NCI-H69 (cell line): Measurements from ENCODE around the gene TNFRSF21.
"Not testable (repeated sequence)": the region's sequence is repeated elsewhere in the genome, so short reads cannot be mapped to it uniquely, and the experiment has no call there.

ENCODE experiments used
- DNase-seq: peaks from one replicate; lab custom pipeline; 2025; lab: John Stamatoyannopoulos, UW

Gene TNFRSF21

GRCh38 chr6:47252633-47253032 lies 57.1 kb downstream of the TNFRSF21 start:
- no peak for DNase-seq

GRCh38 chr6:47251396-47251795 lies 58.3 kb downstream of the TNFRSF21 start:
- no peak for DNase-seq

GRCh38 chr6:47250302-47250701 lies 59.4 kb downstream of the TNFRSF21 start:
- DNase-seq = no peak

- peak; percentile 18 for DNase-seq
Observed at GRCh38 chr6:47248446-47248845, 61.3 kb downstream of the TNFRSF21 start.

- peak; percentile 80 for DNase-seq
Observed at GRCh38 chr6:47247227-47247797, 62.4 kb downstream of the TNFRSF21 start.

- DNase-seq = no peak
Observed at GRCh38 chr6:47246551-47246950, 63.2 kb downstream of the TNFRSF21 start.

- peak; percentile 46 for DNase-seq
Observed at GRCh38 chr6:47245745-47246371, 63.8 kb downstream of the TNFRSF21 start.

GRCh38 chr6:47242483-47243386 lies 67.0 kb downstream of the TNFRSF21 start:
- DNase-seq = peak; percentile 96

- DNase-seq = peak; percentile 65
Observed at GRCh38 chr6:47241742-47242482, 67.8 kb downstream of the TNFRSF21 start.

GRCh38 chr6:47240277-47240890 lies 69.3 kb downstream of the TNFRSF21 start:
- DNase-seq = no peak

GRCh38 chr6:47239546-47239945 lies 70.2 kb downstream of the TNFRSF21 start:
- no peak for DNase-seq

- DNase-seq = no peak
Observed at GRCh38 chr6:47238456-47238995, 71.2 kb downstream of the TNFRSF21 start.

GRCh38 chr6:47237196-47237595 lies 72.5 kb downstream of the TNFRSF21 start:
- no peak for DNase-seq

- peak; percentile 44 for DNase-seq
Observed at GRCh38 chr6:47235964-47236760, 73.5 kb downstream of the TNFRSF21 start.

- DNase-seq = no peak
Observed at GRCh38 chr6:47235421-47235820, 74.3 kb downstream of the TNFRSF21 start.

GRCh38 chr6:47234266-47234933 lies 75.3 kb downstream of the TNFRSF21 start:
- no peak for DNase-seq

GRCh38 chr6:47231151-47231550 lies 78.6 kb downstream of the TNFRSF21 start:
- DNase-seq = no peak

- peak; percentile 68 for DNase-seq
Observed at GRCh38 chr6:47230579-47230978, 79.1 kb downstream of the TNFRSF21 start.

- no peak for DNase-seq
Observed at GRCh38 chr6:47229255-47229654, 80.5 kb downstream of the TNFRSF21 start.

GRCh38 chr6:47228093-47228492 lies 81.6 kb downstream of the TNFRSF21 start:
- DNase-seq = not testable (repeated sequence)
